ENCODE measurements around the gene PCDHB9. TPM values are rescaled to one million over a fixed set of nuclear protein-coding genes. Genes with fewer than 3 reads are reported as not detected.
"Not testable (repeated sequence)": the region's sequence is repeated elsewhere in the genome, so short reads cannot be mapped to it uniquely, and the experiment has no call there.

PCDHB9 gene
- total and polyA plus RNA-seq, 4 donors, result 0.03 to 0.25 (median 0.08) TPM

DNA sequence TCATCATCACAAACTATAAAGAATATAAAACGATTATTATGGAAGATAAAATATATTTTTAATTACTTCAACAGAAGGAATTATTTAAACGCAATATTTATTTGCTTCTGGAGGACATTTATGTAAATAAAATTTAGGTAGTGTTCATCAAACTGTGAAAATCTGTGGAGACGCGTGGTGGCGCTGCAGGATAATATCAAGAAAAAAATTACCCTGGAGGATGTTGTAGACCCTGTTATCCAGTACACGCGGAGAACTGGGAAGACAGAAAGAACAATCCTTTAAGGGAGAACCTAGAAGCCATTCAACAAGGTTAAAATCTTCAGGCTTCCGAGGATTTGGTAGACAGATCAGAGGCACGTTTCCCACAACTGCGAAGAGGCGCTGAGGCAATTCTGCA is 21.5 kb downstream of the PCDHB9 start, which contains the start of gene PCDHB12:
Gene PCDHB12 (plus strand): TSS at position 242 of the 400 bp plus-strand sequence. CDS start 189 bp downstream, outside the sequence.
- peak within 1 kb of the TSS in 1 of 3 donors; percentile 8 for H3K4me3 ChIP-seq (ENCODE audit: low read depth in 1 of 3, low read length in 3 of 3)
- TF ChIP-seq, protein P1, sequence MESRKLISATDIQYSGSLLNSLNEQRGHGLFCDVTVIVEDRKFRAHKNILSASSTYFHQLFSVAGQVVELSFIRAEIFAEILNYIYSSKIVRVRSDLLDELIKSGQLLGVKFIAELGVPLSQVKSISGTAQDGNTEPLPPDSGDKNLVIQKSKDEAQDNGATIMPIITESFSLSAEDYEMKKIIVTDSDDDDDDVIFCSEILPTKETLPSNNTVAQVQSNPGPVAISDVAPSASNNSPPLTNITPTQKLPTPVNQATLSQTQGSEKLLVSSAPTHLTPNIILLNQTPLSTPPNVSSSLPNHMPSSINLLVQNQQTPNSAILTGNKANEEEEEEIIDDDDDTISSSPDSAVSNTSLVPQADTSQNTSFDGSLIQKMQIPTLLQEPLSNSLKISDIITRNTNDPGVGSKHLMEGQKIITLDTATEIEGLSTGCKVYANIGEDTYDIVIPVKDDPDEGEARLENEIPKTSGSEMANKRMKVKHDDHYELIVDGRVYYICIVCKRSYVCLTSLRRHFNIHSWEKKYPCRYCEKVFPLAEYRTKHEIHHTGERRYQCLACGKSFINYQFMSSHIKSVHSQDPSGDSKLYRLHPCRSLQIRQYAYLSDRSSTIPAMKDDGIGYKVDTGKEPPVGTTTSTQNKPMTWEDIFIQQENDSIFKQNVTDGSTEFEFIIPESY (IDR thresholded peaks at IDR 0.05), result no peak
- TF ChIP-seq EGR1 (IDR thresholded peaks at IDR 0.05; ENCODE audit: low read depth in 2 of 2), result no peak
- TF ChIP-seq, protein P2, sequence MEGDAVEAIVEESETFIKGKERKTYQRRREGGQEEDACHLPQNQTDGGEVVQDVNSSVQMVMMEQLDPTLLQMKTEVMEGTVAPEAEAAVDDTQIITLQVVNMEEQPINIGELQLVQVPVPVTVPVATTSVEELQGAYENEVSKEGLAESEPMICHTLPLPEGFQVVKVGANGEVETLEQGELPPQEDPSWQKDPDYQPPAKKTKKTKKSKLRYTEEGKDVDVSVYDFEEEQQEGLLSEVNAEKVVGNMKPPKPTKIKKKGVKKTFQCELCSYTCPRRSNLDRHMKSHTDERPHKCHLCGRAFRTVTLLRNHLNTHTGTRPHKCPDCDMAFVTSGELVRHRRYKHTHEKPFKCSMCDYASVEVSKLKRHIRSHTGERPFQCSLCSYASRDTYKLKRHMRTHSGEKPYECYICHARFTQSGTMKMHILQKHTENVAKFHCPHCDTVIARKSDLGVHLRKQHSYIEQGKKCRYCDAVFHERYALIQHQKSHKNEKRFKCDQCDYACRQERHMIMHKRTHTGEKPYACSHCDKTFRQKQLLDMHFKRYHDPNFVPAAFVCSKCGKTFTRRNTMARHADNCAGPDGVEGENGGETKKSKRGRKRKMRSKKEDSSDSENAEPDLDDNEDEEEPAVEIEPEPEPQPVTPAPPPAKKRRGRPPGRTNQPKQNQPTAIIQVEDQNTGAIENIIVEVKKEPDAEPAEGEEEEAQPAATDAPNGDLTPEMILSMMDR (IDR thresholded peaks at IDR 0.05; ENCODE audit: low read depth, low read length, missing input control), result peak; percentile 12
- no peak for TF ChIP-seq FOXA2 (IDR thresholded peaks at IDR 0.05)
- TF ChIP-seq, protein P3, sequence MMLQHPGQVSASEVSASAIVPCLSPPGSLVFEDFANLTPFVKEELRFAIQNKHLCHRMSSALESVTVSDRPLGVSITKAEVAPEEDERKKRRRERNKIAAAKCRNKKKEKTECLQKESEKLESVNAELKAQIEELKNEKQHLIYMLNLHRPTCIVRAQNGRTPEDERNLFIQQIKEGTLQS (IDR thresholded peaks at IDR 0.05), result no peak
- no peak for TF ChIP-seq HNF4G (IDR thresholded peaks at IDR 0.05)
- peak in 1 of 2 donors; percentile 8 for TF ChIP-seq RAD21 (IDR thresholded peaks at IDR 0.05)
- no peak for TF ChIP-seq RXRA (IDR thresholded peaks at IDR 0.05)

DNA sequence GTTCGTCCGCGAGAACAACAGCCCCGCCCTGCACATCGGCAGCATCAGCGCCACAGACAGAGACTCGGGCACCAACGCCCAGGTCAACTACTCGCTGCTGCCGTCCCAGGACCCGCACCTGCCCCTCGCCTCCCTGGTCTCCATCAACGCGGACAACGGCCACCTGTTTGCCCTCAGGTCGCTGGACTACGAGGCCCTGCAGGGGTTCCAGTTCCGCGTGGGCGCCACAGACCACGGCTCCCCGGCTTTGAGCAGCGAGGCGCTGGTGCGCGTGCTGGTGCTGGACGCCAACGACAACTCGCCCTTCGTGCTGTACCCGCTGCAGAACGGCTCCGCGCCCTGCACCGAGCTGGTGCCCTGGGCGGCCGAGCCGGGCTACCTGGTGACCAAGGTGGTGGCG is 23.3 kb downstream of the PCDHB9 start:
- not testable (repeated sequence) for H3K27me3 ChIP-seq (ENCODE audit: control insufficient read depth in 4 of 4, insufficient read depth in 4 of 4, low read length in 3 of 4); H3K4me3 ChIP-seq (ENCODE audit: low read depth in 1 of 3, low read length in 3 of 3); H3K9ac ChIP-seq (ENCODE audit: low read depth in 1 of 2, low read length in 2 of 2); DNase-seq (ENCODE audit: low spot score); H3K36me3 ChIP-seq (ENCODE audit: control insufficient read depth in 4 of 4, insufficient read depth in 3 of 4, low read depth in 1 of 4, low read length in 3 of 4); H3K4me1 ChIP-seq (ENCODE audit: control insufficient read depth in 4 of 4, insufficient read depth in 4 of 4, low read length in 3 of 4); H3K27ac ChIP-seq (ENCODE audit: low read depth in 1 of 2, low read length in 2 of 2)
- peaks cover 7 to 19% (median 15%) of the 10 kb centered on the region in 4 donors for H3K9me3 ChIP-seq (ENCODE audit: control insufficient read depth in 4 of 4, low read length in 3 of 4)
- WGBS, result 33% methylated on average over 39 of the region's 39 CpGs

More for the DNA sequence above, 21.5 kb downstream of the PCDHB9 start, which contains the start of gene PCDHB12:
- 16% methylated on average over 11 of the region's 11 CpGs for WGBS
- Histone ChIP-seq H3K4me1 (ENCODE audit: control insufficient read depth in 4 of 4, insufficient read depth in 4 of 4, low read length in 3 of 4) (no peaks in the 10 kb centered on the region), H3K9me3 (ENCODE audit: control insufficient read depth in 4 of 4, low read length in 3 of 4) (peaks cover 3 to 15% (median 9%) of the 10 kb centered on the region in 4 donors), H3K27me3 (ENCODE audit: control insufficient read depth in 4 of 4, insufficient read depth in 4 of 4, low read length in 3 of 4) (peaks cover 0 to 5% (median 0%) of the 10 kb centered on the region in 4 donors), H3K27ac (ENCODE audit: low read depth in 1 of 2, low read length in 2 of 2) (no peak within 1 kb of the TSS), H3K36me3 (ENCODE audit: control insufficient read depth in 4 of 4, insufficient read depth in 3 of 4, low read depth in 1 of 4, low read length in 3 of 4) (no peaks in the 10 kb centered on the region), H3K9ac (ENCODE audit: low read depth in 1 of 2, low read length in 2 of 2) (no peak within 1 kb of the TSS)
- no peak for DNase-seq (ENCODE audit: low spot score)

DNA sequence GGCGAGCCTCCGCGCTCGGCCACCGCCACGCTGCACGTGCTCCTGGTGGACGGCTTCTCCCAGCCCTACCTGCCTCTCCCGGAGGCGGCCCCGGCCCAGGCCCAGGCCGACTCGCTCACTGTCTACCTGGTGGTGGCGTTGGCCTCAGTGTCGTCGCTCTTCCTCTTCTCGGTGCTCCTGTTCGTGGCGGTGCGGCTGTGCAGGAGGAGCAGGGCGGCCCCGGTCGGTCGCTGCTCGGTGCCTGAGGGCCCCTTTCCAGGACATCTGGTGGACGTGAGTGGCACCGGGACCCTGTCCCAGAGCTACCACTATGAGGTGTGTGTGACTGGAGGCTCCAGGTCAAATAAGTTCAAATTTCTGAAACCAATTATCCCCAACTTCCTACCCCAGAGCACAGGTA is 23.9 kb downstream of the PCDHB9 start:
- H3K4me1 ChIP-seq (ENCODE audit: control insufficient read depth in 4 of 4, insufficient read depth in 4 of 4, low read length in 3 of 4); H3K36me3 ChIP-seq (ENCODE audit: control insufficient read depth in 4 of 4, insufficient read depth in 3 of 4, low read depth in 1 of 4, low read length in 3 of 4); H3K9ac ChIP-seq (ENCODE audit: low read depth in 1 of 2, low read length in 2 of 2); H3K4me3 ChIP-seq (ENCODE audit: low read depth in 1 of 3, low read length in 3 of 3); H3K27ac ChIP-seq (ENCODE audit: low read depth in 1 of 2, low read length in 2 of 2); H3K27me3 ChIP-seq (ENCODE audit: control insufficient read depth in 4 of 4, insufficient read depth in 4 of 4, low read length in 3 of 4); DNase-seq (ENCODE audit: low spot score): not testable (repeated sequence)
- 21% methylated on average over 20 of the region's 27 CpGs for WGBS
- H3K9me3 ChIP-seq (ENCODE audit: control insufficient read depth in 4 of 4, low read length in 3 of 4), result peaks cover 8 to 23% (median 18%) of the 10 kb centered on the region in 4 donors

All from liver (tissue), 9 donors.